Astrocyte of the spinal cord (primary cell): ENCODE data around the gene NUP160.
"Not testable (repeated sequence)": the region's sequence is repeated elsewhere in the genome, so short reads cannot be mapped to it uniquely, and the experiment has no call there.

Experiments used
- DNase-seq: peaks from one replicate; pipeline ENCODE4 v3.0.0; 2011; ENCODE audit warnings: low read depth, low spot score
- H3K4me3 ChIP-seq: 2 replicates; pipeline ENCODE4 v1.5.1; 2011; ENCODE audit warnings: low read depth, mild to moderate bottlenecking, low read length, moderate library complexity
- CTCF ChIP-seq: IDR thresholded peaks from 2 replicates; pipeline ENCODE4 v1.5.1; 2012; ENCODE audit warnings: low read depth, mild to moderate bottlenecking, low read length, inconsistent platforms
- in situ Hi-C: cut with HindIII; loops from 2 replicates; pipeline ENCODE4 v1.10.0; 2017; ENCODE audit warnings: low sequenced_read_pairs

Gene NUP160

DNA sequence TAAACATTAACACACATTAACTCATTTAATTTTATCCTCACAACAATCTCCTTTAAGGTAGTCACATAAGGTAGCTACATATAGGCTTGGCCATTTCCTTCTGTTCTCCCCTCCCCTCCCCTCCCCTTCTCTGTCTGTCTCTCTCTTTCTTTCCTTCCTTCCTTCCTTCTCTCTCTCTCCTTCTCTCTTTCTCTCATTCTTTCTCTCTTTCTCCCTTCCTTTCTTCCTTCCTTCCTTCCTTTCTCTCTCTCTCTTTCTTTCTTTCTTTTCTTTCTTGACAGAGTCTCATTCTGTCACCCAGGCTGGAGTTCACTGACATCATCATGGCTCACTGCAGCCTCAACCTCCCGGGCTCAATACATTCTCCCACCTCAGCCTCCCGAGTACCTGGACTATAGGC lies 22.3 kb upstream of the NUP160 start:
- no peak overlapping the region for H3K4me3 ChIP-seq
- DNase-seq = no peak
- in situ Hi-C loops = no loop called here
- no peak for TF ChIP-seq CTCF

GRCh38 chr11:47869544-47870393 lies 21.6 kb upstream of the NUP160 start:
- no peak overlapping the region for H3K4me3 ChIP-seq
- TF ChIP-seq CTCF = no peak
- in situ Hi-C loops = no loop called here
- DNase-seq = no peak

GRCh38 chr11:47867823-47868222 lies 19.7 kb upstream of the NUP160 start:
- no peak for DNase-seq
- TF ChIP-seq CTCF = no peak
- in situ Hi-C loops = no loop called here
- no peak overlapping the region for H3K4me3 ChIP-seq

GRCh38 chr11:47866892-47867291 lies 18.7 kb upstream of the NUP160 start:
- H3K4me3 ChIP-seq, DNase-seq, in situ Hi-C loops: not testable (repeated sequence)

DNA sequence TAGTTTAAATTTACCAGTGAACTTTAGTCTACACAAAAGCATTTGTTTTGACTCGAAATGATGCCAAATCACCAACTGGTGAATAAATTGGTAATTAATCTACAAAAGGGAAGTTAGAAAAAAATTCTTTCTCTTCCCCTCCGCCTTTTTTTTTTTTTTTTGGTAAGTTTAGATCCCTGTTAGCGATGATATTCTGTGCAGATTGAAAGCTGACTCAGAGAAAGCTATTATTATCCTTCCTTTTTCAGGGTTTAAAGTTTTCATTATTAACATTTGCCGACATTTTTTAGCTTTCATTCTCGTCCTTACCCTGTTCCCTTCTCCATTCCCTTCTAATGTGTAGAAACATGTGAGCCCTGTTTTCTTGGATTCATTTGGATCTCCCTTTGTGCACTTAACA lies 16.8 kb upstream of the NUP160 start:
- no peak for DNase-seq
- in situ Hi-C loops = no loop called here
- no peak overlapping the region for H3K4me3 ChIP-seq
- TF ChIP-seq CTCF = no peak

GRCh38 chr11:47863898-47864430 lies 15.8 kb upstream of the NUP160 start:
- no peak for DNase-seq
- in situ Hi-C loops = no loop called here
- H3K4me3 ChIP-seq = no peak overlapping the region
- TF ChIP-seq CTCF = no peak

DNA sequence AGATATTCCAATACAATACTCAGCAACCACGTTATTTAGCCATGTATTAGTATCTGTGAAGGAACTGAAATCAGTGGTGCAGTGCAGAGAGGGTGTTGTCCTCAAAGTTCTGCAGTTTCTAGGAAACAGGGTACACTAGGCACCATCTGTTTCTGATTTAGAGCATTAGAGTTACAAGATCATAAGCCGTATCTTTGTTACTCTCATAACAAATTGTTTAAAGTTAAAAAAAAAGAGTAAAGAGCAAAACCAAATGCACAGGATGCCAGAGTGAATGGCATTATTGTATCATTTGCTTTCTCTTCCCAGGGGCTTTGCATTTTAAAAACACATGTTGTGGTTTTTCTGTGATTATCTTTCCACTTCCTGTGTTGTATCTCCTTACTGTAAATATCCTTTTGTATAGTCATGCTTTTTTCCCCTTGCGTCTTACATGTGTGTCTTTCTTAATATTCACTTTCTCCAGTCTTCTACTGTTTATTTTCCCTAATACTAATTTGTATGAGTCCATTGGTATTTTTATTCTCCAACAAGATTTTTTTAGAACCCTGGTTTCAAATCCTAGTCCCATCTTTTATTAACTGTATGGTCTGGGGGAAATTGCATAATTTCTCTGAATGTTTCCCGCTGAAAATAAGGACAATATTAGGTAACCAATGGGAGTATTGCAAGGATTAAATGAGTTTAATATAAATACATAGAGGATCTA lies 15.2 kb upstream of the NUP160 start:
- in situ Hi-C loops = no loop called here
- no peak for TF ChIP-seq CTCF
- peak; percentile 78 for DNase-seq
- no peak overlapping the region for H3K4me3 ChIP-seq
